Stomach (tissue), 9 donors: Measurements from ENCODE around the gene PELI2. TPM values are rescaled to one million over a fixed set of nuclear protein-coding genes. Genes with fewer than 3 reads are reported as not detected.

Experiments
- DNase-seq, 2 donors: peaks; one replicate each; pipeline versions ENCODE4 v3.0.0 to v3.0.0-alpha.2; 2013 to 2019
- H3K27ac ChIP-seq, 5 donors: fragments of 200-600 bp in 4 of 5; sonication (generic) in 4 of 5; one replicate each; pipeline ENCODE4 v1.5.1; 2013 to 2019; ENCODE audit warnings: mild to moderate bottlenecking in 1 of 5, moderate library complexity in 1 of 5
- H3K27me3 ChIP-seq, 3 donors: fragments of 200-600 bp; sonication (generic); one replicate each; pipeline ENCODE4 v1.5.1; 2017 to 2019; ENCODE audit warnings: mixed run types in 1 of 3
- H3K36me3 ChIP-seq, 4 donors: fragments of 200-600 bp; sonication (generic); 1 replicate in 3 of 4; 2 replicates in 1 of 4; pipeline ENCODE4 v1.5.1; 2016 to 2019
- H3K4me1 ChIP-seq, 4 donors: fragments of 200-600 bp; sonication (generic); one replicate each; pipeline ENCODE4 v1.5.1; 2016 to 2019
- H3K4me3 ChIP-seq, 4 donors: fragments of 200-600 bp; sonication (generic) in 3 of 4; one replicate each; pipeline ENCODE4 v1.5.1; 2016 to 2019; ENCODE audit warnings: mild to moderate bottlenecking in 1 of 4
- H3K9me3 ChIP-seq, 4 donors: fragments of 200-600 bp; sonication (generic); one replicate each; pipeline ENCODE4 v1.5.1; 2016 to 2019
- EP300 ChIP-seq: sonication (generic); formaldehyde crosslinking; IDR thresholded peaks from one replicate; pipeline ENCODE4 v1.6.1; 2017; ENCODE audit warnings: antibody characterized with exemption
- POLR2A ChIP-seq, 4 donors: fragments of 450-650 bp; IDR thresholded peaks; one replicate each; pipeline ENCODE4 v1.6.1; 2016; ENCODE audit warnings: antibody characterized with exemption in 4 of 4, control low read depth in 2 of 4, mild to moderate bottlenecking in 1 of 4, moderate library complexity in 1 of 4
- POLR2AphosphoS5 ChIP-seq, 3 donors: sonication (generic); formaldehyde crosslinking; IDR thresholded peaks; one replicate each; pipeline ENCODE4 v1.6.1; 2016; ENCODE audit warnings: antibody characterized with exemption in 3 of 3
- WGBS, 5 donors: extraction: QIAGEN DNeasy Blood & Tissue Kit in 3 of 5; methylation state at CpG; one replicate each; pipeline versions ENCODE4 v1.1.5 to v1.1.7; 2013 to 2018; 5-methylcytosine and 5-hydroxymethylcytosine counted together
- intact Hi-C: fragments of 100-400 bp; cut with DNase I; formaldehyde crosslinking; loops from one replicate; pipeline ENCODE4 v1.15.1; 2023; ENCODE audit warnings: low total_unique reads
- polyA plus RNA-seq, 3 donors: library from polyadenylated mRNA; stranded (reverse); fragments of 200-250 nt; gene quantifications; one replicate each; pipeline ENCODE4 v1.2.3, GENCODE V29; 2013
- total RNA-seq, 5 donors: library from RNA; depleted of rRNA; stranded (reverse); fragments of >200 nt; gene quantifications; one replicate each; pipeline versions ENCODE4 v1.1.0 to v1.2.3, GENCODE V29; 2014 to 2016
- TF ChIP-seq, protein P1 (sequence below), 7 experiments: fragments of 450-650 bp in 4 of 7; fragments of 200-600 bp in 3 of 7; sonication (generic) in 3 of 7; IDR thresholded peaks; one replicate each; pipeline ENCODE4 v1.5.1; 2016 to 2019; ENCODE audit warnings: antibody characterized with exemption in 7 of 7, control low read depth in 2 of 7, mild to moderate bottlenecking in 1 of 7
- donor health status: healthy with polysubstance abuse.
- donor health status: Bipolar disorder and iron deficiency.
- donor health status: healthy.

Gene PELI2
- total and polyA plus RNA-seq, 8 donors: 3.0 to 48.3 (median 10.6) TPM

GRCh38 chr14:56122301-56122700 is 4.1 kb downstream of the PELI2 start:
- Histone ChIP-seq H3K4me3 (no peak overlapping the region), H3K27me3 (no peaks in the 10 kb centered on the region), H3K27ac (no peak overlapping the region), H3K36me3 (no peaks in the 10 kb centered on the region), H3K9me3 (no peaks in the 10 kb centered on the region), H3K4me1 (peaks cover 13 to 82% (median 55%) of the 10 kb centered on the region in 4 donors)
- intact Hi-C loops: no loop called here
- WGBS, 5 donors: 79 to 89% (median 87%) methylated on average over 2 of the region's 2 CpGs
- TF ChIP-seq POLR2A (IDR thresholded peaks at IDR 0.05) (no peak), EP300 (no peak), POLR2AphosphoS5 (IDR thresholded peaks at IDR 0.05) (no peak)
- TF ChIP-seq, protein P1, sequence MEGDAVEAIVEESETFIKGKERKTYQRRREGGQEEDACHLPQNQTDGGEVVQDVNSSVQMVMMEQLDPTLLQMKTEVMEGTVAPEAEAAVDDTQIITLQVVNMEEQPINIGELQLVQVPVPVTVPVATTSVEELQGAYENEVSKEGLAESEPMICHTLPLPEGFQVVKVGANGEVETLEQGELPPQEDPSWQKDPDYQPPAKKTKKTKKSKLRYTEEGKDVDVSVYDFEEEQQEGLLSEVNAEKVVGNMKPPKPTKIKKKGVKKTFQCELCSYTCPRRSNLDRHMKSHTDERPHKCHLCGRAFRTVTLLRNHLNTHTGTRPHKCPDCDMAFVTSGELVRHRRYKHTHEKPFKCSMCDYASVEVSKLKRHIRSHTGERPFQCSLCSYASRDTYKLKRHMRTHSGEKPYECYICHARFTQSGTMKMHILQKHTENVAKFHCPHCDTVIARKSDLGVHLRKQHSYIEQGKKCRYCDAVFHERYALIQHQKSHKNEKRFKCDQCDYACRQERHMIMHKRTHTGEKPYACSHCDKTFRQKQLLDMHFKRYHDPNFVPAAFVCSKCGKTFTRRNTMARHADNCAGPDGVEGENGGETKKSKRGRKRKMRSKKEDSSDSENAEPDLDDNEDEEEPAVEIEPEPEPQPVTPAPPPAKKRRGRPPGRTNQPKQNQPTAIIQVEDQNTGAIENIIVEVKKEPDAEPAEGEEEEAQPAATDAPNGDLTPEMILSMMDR (IDR thresholded peaks at IDR 0.05): no peak
- no peak for DNase-seq

GRCh38 chr14:56124327-56124726 is 6.1 kb downstream of the PELI2 start:
- intact Hi-C loops: no loop called here
- Histone ChIP-seq H3K27ac (no peak overlapping the region), H3K4me1 (peaks cover 18 to 94% (median 63%) of the 10 kb centered on the region in 4 donors), H3K27me3 (no peaks in the 10 kb centered on the region), H3K4me3 (no peak overlapping the region), H3K9me3 (no peaks in the 10 kb centered on the region), H3K36me3 (no peaks in the 10 kb centered on the region)
- no peak for TF ChIP-seq EP300
- no peak for TF ChIP-seq POLR2A (IDR thresholded peaks at IDR 0.05)
- 39 to 60% (median 46%) methylated on average over 2 of the region's 2 CpGs for WGBS, 5 donors
- DNase-seq: peak in 1 of 2 donors; percentile 16

DNA sequence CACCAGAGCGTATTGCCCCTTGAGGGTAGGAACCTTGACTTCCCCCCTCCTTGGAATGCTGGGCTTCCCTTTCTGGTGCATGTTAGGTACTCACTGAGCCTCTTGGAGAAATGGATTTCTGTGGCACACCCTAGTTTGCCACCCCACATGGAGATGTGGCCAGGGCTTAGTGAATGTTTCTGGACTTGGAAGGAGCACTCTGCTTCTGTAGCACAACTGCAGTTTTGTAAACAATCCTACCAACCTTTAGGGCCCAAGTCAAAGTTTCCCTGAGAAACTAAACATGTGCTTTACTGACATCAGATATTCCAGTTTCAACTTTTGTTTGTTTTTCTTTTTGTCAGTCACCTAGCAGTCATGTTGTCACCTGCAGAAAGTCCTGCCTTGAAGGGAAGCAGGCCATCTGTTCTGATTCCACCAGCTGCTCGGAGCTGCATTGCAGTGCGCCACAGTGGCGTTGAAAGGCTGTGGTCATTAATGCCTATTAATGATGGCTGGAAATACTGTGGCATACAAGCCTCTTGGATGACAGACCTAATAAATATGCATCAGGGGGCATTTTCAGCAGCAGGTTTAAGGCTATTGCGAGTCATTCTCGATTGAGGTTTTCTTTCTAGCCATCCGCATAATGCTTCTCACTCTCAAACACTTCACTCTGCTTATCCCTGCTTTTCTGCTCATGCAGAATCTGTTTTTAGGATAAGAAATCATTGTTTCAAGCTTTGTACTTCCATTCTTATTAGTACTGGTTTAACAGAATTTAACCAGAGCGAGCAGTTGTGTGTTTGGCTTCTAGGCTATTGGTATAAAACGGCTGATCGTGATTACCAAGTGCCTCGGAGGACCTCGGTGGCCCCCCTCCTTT is 7.8 kb downstream of the PELI2 start:
- H3K4me3 ChIP-seq: no peak overlapping the region
- no peaks in the 10 kb centered on the region for H3K36me3 ChIP-seq
- H3K4me1 ChIP-seq: peaks cover 23 to 94% (median 66%) of the 10 kb centered on the region in 4 donors
- no peaks in the 10 kb centered on the region for H3K9me3 ChIP-seq
- 78 to 89% (median 84%) methylated on average over 12 of the region's 12 CpGs for WGBS, 5 donors
- peak in 1 of 2 donors; percentile 72 for DNase-seq
- H3K27me3 ChIP-seq: no peaks in the 10 kb centered on the region
- intact Hi-C loops: no loop called here
- peak overlapping the region in 3 of 5 donors; percentile 1 to 49 (median 14) for H3K27ac ChIP-seq
- no peak for TF ChIP-seq POLR2A (IDR thresholded peaks at IDR 0.05)
- no peak for TF ChIP-seq EP300
- TF ChIP-seq POLR2AphosphoS5 (IDR thresholded peaks at IDR 0.05): no peak
- TF ChIP-seq, protein P1 (IDR thresholded peaks at IDR 0.05): no peak

- DNase-seq: no peak
- intact Hi-C loops: no loop called here
- WGBS, 5 donors: 76 to 89% (median 89%) methylated on average over 2 of the region's 2 CpGs
- Histone ChIP-seq H3K4me3 (no peak overlapping the region), H3K27me3 (no peaks in the 10 kb centered on the region), H3K9me3 (no peaks in the 10 kb centered on the region), H3K36me3 (no peaks in the 10 kb centered on the region), H3K27ac (peak overlapping the region in 1 of 5 donors; percentile 4), H3K4me1 (peaks cover 28 to 94% (median 70%) of the 10 kb centered on the region in 4 donors)
- TF ChIP-seq EP300: no peak
- no peak for TF ChIP-seq POLR2A (IDR thresholded peaks at IDR 0.05)
- TF ChIP-seq POLR2AphosphoS5 (IDR thresholded peaks at IDR 0.05): no peak
- TF ChIP-seq, protein P1 (IDR thresholded peaks at IDR 0.05): no peak
Measured at GRCh38 chr14:56126637-56126913, 8.4 kb downstream of the PELI2 start.

DNA sequence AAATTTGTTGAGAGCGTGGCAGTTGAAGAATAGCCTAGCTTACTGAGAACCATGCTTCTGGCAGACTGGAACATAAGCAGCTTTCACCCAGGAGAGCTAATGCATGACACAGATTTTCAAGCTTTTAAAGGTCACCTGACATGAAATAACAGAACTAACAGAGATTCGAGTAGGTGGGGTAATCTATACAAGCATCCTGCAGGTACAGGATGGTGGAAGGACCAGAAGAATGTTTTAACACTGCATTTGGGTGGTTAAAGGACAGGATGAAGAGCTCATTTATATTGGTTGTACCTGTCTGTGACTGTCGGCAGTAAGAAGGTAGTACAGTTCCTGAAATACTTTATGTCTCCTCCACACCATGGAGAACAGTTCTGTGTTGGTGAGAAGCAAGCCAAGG is 8.9 kb downstream of the PELI2 start:
- no peak overlapping the region for H3K4me3 ChIP-seq
- no peaks in the 10 kb centered on the region for H3K36me3 ChIP-seq
- H3K27me3 ChIP-seq: no peaks in the 10 kb centered on the region
- TF ChIP-seq EP300 (no peak), POLR2A (IDR thresholded peaks at IDR 0.05) (no peak), POLR2AphosphoS5 (IDR thresholded peaks at IDR 0.05) (no peak)
- TF ChIP-seq, protein P1 (IDR thresholded peaks at IDR 0.05): no peak
- DNase-seq: no peak
- intact Hi-C loops: no loop called here
- no peaks in the 10 kb centered on the region for H3K9me3 ChIP-seq
- H3K4me1 ChIP-seq: peaks cover 34 to 94% (median 73%) of the 10 kb centered on the region in 4 donors
- 38 to 57% (median 50%) methylated on average over 3 of the region's 3 CpGs for WGBS, 5 donors
- H3K27ac ChIP-seq: peak overlapping the region in 1 of 5 donors; percentile 4
